Immature natural killer cell (primary cell): ENCODE results near the gene PAX5. TPM values are rescaled to one million over a fixed set of nuclear protein-coding genes. Genes with fewer than 3 reads are reported as not detected.

Experiments used
- DNase-seq, 3 donors: peaks; one replicate each; pipeline ENCODE4 v3.0.0; 2022; ENCODE audit warnings: mixed read lengths in 1 of 3
- H3K27ac Mint-ChIP-seq, 6 donors: one replicate each; pipeline ENCODE4 v1.8.0; 2020; ENCODE audit warnings: mixed read lengths in 6 of 6, mild to moderate bottlenecking in 5 of 6, inconsistent platforms in 4 of 6, moderate library complexity in 3 of 6
- H3K27me3 Mint-ChIP-seq, 3 donors: one replicate each; pipeline ENCODE4 v1.8.0; 2020 to 2021; ENCODE audit warnings: low read depth in 3 of 3, mild to moderate bottlenecking in 3 of 3, mixed read lengths in 3 of 3, moderate library complexity in 3 of 3, inconsistent platforms in 1 of 3
- H3K36me3 Mint-ChIP-seq, 3 donors: one replicate each; pipeline ENCODE4 v1.8.0; 2020; ENCODE audit warnings: mixed read lengths in 3 of 3, inconsistent platforms in 2 of 3, mild to moderate bottlenecking in 2 of 3
- H3K4me1 Mint-ChIP-seq, 2 donors: one replicate each; pipeline ENCODE4 v1.8.0; 2020; ENCODE audit warnings: inconsistent platforms in 2 of 2, mild to moderate bottlenecking in 2 of 2, mixed read lengths in 2 of 2, moderate library complexity in 1 of 2
- H3K4me3 Mint-ChIP-seq, 5 donors: one replicate each; pipeline ENCODE4 v1.8.0; 2020; ENCODE audit warnings: mild to moderate bottlenecking in 5 of 5, mixed read lengths in 5 of 5, inconsistent platforms in 3 of 5, moderate library complexity in 3 of 5
- H3K9me3 Mint-ChIP-seq, 6 donors: one replicate each; pipeline ENCODE4 v1.8.0; 2020; ENCODE audit warnings: mild to moderate bottlenecking in 6 of 6, mixed read lengths in 6 of 6, inconsistent platforms in 4 of 6, moderate library complexity in 3 of 6
- polyA plus RNA-seq, 3 donors: library from polyadenylated mRNA; unstranded; fragments of 300-500 nt; fragmentation: Illumina TruSeq; gene quantifications; one replicate each; pipeline ENCODE4 v1.2.3, GENCODE V29; 2021

PAX5 gene
- polyA plus RNA-seq, 3 donors from 2014 or later: 0.03 TPM; not detected in 2

DNA sequence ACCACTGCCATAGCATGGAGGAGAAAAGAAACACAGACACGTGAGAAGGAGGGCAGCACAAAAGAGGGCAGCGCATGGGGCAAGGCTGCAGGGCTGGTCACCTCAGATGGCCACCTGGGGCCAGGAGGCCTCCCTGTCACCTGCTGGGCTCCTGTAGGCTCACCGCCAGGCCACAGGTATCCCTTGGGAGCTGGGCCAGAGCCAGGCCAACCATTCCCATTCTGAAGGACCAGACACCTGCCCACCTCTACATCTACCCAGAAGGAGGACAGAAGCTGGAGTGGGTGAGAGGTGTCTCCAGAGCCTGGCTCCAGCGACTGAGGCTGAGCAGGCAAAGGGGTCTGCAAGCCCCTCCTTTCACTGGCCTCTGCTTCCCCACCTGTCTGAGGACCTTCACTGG, 103.1 kb downstream of the PAX5 start:
- no peaks in the 10 kb centered on the region for H3K4me1 Mint-ChIP-seq
- DNase-seq: no peak
- H3K27me3 Mint-ChIP-seq: peaks cover 3 to 6% (median 5%) of the 10 kb centered on the region in 3 donors
- H3K9me3 Mint-ChIP-seq: peaks cover 0 to 2% (median 0%) of the 10 kb centered on the region in 6 donors
- H3K36me3 Mint-ChIP-seq: no peaks in the 10 kb centered on the region
- H3K4me3 Mint-ChIP-seq: no peak overlapping the region
- H3K27ac Mint-ChIP-seq: no peak overlapping the region

DNA sequence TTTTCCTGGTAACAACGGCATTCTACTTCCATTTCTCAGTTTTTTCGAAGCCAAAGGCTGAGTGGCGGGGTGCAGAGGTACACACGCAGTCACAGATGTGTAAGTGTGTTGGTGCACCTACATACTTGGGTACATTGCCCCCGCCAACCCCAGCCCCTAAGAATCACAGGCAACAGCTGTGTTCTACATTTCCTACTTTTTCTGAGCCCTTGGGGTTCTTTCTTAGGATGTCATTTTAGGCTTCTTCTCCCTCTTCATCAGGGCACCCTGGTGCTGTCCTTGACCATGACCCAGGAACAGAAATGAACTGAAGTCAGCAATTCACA, 104.8 kb downstream of the PAX5 start:
- no peak for DNase-seq
- H3K36me3 Mint-ChIP-seq: no peaks in the 10 kb centered on the region
- no peak overlapping the region for H3K4me3 Mint-ChIP-seq
- H3K27ac Mint-ChIP-seq: no peak overlapping the region
- H3K27me3 Mint-ChIP-seq: peaks cover 4 to 5% (median 5%) of the 10 kb centered on the region in 3 donors
- H3K9me3 Mint-ChIP-seq: peaks cover 0 to 2% (median 0%) of the 10 kb centered on the region in 6 donors
- H3K4me1 Mint-ChIP-seq: no peaks in the 10 kb centered on the region

DNA sequence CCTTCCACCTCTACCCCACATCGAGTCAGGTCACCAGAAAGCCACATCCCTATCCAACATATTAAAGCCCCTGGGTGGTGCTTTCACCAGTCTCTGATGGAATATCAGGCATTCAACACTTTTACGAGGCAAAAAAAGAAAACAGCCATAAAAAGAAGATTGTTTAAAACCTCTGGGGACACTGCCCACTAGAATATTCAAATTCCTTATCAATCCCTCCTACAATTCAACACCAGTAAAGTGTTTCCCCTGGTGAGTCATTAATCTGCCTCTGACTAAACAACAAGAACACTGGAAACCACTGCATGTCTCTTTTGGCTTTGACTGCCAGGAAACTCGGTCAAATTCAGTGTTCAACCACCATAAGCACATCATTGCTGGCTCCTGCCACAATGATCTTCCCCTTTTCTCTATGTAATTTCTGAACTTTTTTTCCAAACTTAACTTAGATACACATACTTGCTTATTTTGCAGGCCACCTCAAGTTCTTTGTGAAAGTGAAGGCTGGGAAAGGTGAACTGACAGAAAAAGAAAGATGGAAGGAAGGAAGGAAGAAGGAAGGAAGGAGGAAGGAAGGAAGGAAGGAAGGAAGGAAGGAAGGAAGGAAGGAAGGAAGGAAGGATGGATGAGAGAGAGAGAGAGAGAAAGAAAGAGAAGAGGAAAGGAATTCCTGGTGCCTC, 105.3 kb downstream of the PAX5 start:
- H3K27me3 Mint-ChIP-seq: peaks cover 4 to 5% (median 5%) of the 10 kb centered on the region in 3 donors
- H3K27ac Mint-ChIP-seq: no peak overlapping the region
- peaks cover 0 to 2% (median 0%) of the 10 kb centered on the region in 6 donors for H3K9me3 Mint-ChIP-seq
- no peaks in the 10 kb centered on the region for H3K4me1 Mint-ChIP-seq
- DNase-seq: no peak
- H3K4me3 Mint-ChIP-seq: no peak overlapping the region
- H3K36me3 Mint-ChIP-seq: no peaks in the 10 kb centered on the region

DNA sequence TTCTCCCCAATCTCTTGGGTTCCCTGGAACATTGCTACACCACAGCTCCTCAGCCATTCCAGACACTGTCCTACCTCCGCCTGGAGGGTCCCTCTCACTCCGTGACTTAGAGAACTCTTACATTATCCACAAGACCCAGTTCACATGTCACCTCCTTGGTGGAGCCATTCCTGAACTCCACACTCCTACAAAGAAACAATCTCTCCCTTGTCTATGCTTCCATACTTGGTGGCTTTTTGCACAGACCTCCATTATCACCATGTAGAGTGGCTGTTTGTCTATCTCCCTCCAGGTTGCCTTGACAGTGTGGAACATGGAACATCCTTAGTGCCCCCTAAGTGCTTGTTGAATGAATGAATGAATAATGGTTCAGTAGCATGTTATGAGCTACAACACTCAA, 105.9 kb downstream of the PAX5 start:
- DNase-seq: no peak
- Mint-ChIP-seq H3K27me3 (peaks cover 4 to 5% (median 5%) of the 10 kb centered on the region in 3 donors), H3K4me1 (no peaks in the 10 kb centered on the region), H3K9me3 (peaks cover 0 to 2% (median 0%) of the 10 kb centered on the region in 6 donors), H3K36me3 (no peaks in the 10 kb centered on the region), H3K4me3 (no peak overlapping the region), H3K27ac (no peak overlapping the region)

DNA sequence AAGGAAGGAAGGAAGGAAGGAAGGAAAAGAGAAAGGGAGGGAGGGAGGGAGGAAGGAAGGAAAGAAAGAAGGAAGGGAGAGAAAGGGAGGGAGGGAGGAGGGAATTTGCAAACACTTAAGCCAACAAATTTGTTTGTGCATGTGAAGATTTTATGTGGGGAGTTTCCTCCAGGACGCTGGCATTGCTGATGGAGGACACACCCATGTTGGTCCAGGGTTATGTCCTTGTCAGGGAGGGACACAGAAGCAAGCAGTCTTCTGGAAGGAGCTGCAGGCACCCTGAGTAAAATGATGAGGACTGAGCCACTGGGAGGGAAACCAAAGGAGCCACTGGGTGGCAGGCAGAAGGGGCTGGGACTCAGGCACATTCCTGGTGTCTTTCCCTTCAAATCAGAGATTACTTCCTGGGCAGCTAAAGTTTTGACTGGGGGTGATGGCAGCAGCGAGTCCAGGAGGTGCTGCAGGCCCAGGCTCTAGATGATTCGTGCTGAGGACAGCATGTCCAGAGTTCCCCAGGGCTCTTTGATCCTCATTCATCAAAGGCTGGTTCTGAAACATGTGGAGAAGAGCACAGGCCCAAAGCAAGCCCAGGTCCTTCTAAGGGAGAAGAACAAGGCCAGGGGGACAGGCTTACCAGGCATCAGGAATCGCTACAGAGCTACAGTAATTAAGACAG, 109.2 kb downstream of the PAX5 start:
- DNase-seq: no peak
- Mint-ChIP-seq H3K36me3 (no peaks in the 10 kb centered on the region), H3K9me3 (no peaks in the 10 kb centered on the region), H3K4me1 (no peaks in the 10 kb centered on the region), H3K27ac (no peak overlapping the region), H3K4me3 (no peak overlapping the region), H3K27me3 (peaks cover 3 to 6% (median 4%) of the 10 kb centered on the region in 3 donors)

DNA sequence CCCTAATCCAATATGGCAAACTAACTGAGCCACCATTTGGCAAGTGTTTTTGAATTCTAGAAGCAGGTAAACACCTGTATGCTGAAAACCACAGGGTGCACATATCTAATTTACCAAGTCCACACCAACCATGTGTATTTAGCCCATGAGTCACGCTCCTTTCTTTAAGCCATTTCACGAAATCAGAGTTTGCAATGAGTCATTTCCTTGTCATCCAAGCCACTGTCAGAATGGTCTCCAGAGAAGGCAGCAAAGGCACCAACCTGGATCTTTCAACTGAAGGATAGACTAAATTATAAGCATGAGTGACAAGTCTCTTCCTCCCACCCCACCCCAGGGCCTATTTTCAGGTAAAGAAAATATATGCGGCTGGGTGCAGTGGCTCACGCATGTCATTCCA, 110.0 kb downstream of the PAX5 start:
- Mint-ChIP-seq H3K27ac (no peak overlapping the region), H3K36me3 (no peaks in the 10 kb centered on the region), H3K9me3 (no peaks in the 10 kb centered on the region), H3K4me1 (no peaks in the 10 kb centered on the region), H3K4me3 (no peak overlapping the region), H3K27me3 (peaks cover 3 to 10% (median 4%) of the 10 kb centered on the region in 3 donors)
- no peak for DNase-seq

DNA sequence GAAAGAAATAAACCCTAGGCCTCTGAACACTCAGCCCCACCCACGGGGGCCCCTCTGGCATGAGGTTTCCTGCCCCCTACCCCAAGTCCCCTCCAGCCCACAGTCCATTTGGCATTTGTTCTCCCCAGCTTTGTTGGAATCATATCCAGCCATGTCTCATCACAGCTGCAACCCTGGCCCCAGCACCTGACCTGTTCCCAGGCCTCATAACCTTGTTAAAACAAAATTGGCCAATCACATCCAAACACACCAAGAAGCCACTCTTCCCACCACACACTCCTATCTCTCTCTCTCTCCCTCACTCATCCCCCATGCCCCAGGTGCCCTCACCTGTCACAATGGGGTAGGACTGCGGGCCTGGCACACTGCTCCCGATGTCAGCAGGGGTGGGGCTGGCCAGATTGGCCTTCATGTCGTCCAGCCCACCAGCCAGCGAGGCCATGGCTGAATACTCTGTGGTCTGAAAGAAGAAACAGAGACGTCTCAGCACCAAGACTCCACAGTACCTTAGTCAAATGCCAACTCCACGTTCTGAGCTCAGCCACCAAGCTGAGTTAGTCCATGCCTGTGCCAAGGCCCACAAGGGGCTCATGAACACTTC, 110.9 kb downstream of the PAX5 start:
- no peak overlapping the region for H3K27ac Mint-ChIP-seq
- H3K27me3 Mint-ChIP-seq: peaks cover 4 to 10% (median 5%) of the 10 kb centered on the region in 3 donors
- no peaks in the 10 kb centered on the region for H3K9me3 Mint-ChIP-seq
- H3K36me3 Mint-ChIP-seq: no peaks in the 10 kb centered on the region
- no peak for DNase-seq
- no peaks in the 10 kb centered on the region for H3K4me1 Mint-ChIP-seq
- H3K4me3 Mint-ChIP-seq: no peak overlapping the region

DNA sequence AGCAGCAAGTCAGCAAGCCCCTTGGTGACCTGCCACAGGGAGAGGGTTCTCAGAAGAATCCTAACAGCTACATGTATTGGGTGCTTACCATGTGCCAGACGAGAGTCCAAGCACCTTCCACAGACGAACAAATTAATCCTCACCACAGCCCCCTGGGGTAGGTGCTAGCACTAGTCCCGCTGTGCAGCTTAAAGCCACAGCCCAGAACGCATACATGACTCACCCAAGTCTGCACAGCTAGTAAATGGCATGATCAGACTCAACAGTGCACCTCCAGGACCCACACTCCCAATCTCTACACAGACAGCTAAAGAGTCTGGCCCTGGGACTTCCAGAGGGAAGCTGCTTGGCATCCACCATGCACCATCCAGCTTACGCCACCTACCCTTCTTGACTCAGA, 111.5 kb downstream of the PAX5 start:
- H3K9me3 Mint-ChIP-seq: no peaks in the 10 kb centered on the region
- no peak for DNase-seq
- H3K4me3 Mint-ChIP-seq: no peak overlapping the region
- no peak overlapping the region for H3K27ac Mint-ChIP-seq
- peaks cover 5 to 10% (median 5%) of the 10 kb centered on the region in 3 donors for H3K27me3 Mint-ChIP-seq
- H3K4me1 Mint-ChIP-seq: no peaks in the 10 kb centered on the region
- no peaks in the 10 kb centered on the region for H3K36me3 Mint-ChIP-seq

GRCh38 chr9:36914212-36914577, 119.9 kb downstream of the PAX5 start:
- Mint-ChIP-seq H3K9me3 (no peaks in the 10 kb centered on the region), H3K27ac (no peak overlapping the region), H3K4me3 (no peak overlapping the region), H3K27me3 (peaks cover 4 to 15% (median 8%) of the 10 kb centered on the region in 3 donors), H3K4me1 (no peaks in the 10 kb centered on the region), H3K36me3 (no peaks in the 10 kb centered on the region)
- DNase-seq: no peak

- peaks cover 1 to 16% (median 8%) of the 10 kb centered on the region in 3 donors for H3K27me3 Mint-ChIP-seq
- no peaks in the 10 kb centered on the region for H3K9me3 Mint-ChIP-seq
- no peaks in the 10 kb centered on the region for H3K4me1 Mint-ChIP-seq
- H3K27ac Mint-ChIP-seq: no peak overlapping the region
- no peaks in the 10 kb centered on the region for H3K36me3 Mint-ChIP-seq
- no peak overlapping the region for H3K4me3 Mint-ChIP-seq
- no peak for DNase-seq
Measured at GRCh38 chr9:36913393-36914211, 120.5 kb downstream of the PAX5 start.

GRCh38 chr9:36912620-36913019, 121.4 kb downstream of the PAX5 start:
- Mint-ChIP-seq H3K27ac (no peak overlapping the region), H3K4me3 (no peak overlapping the region), H3K4me1 (no peaks in the 10 kb centered on the region), H3K27me3 (peaks cover 1 to 16% (median 6%) of the 10 kb centered on the region in 3 donors), H3K36me3 (no peaks in the 10 kb centered on the region), H3K9me3 (no peaks in the 10 kb centered on the region)
- DNase-seq: no peak

- Mint-ChIP-seq H3K4me1 (no peaks in the 10 kb centered on the region), H3K4me3 (no peak overlapping the region), H3K9me3 (no peaks in the 10 kb centered on the region), H3K36me3 (no peaks in the 10 kb centered on the region), H3K27me3 (peaks cover 1 to 16% (median 6%) of the 10 kb centered on the region in 3 donors), H3K27ac (no peak overlapping the region)
- DNase-seq: no peak
Measured at GRCh38 chr9:36911601-36912412, 122.3 kb downstream of the PAX5 start.

DNA sequence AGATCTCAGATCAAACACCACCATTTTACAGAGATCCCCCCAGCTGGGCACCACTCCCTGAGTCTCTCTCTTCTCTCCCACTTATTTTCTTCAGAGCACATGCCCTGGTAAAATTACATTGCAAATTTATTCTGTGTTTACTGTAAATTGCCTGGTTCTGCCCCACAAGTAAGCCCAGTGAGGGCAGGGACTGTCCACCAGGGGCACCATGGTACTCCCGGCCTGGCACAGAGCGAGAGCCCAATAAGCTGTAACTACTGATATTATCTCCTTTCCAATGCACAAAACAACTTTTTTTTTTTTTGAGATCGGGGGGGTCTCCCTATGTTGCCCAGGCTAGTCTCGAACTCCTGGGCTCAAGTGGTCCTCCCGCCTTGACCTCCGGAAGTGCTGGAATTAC, 123.0 kb downstream of the PAX5 start:
- H3K9me3 Mint-ChIP-seq: no peaks in the 10 kb centered on the region
- no peak for DNase-seq
- H3K4me1 Mint-ChIP-seq: no peaks in the 10 kb centered on the region
- H3K36me3 Mint-ChIP-seq: no peaks in the 10 kb centered on the region
- H3K27ac Mint-ChIP-seq: no peak overlapping the region
- H3K4me3 Mint-ChIP-seq: no peak overlapping the region
- peaks cover 1 to 16% (median 7%) of the 10 kb centered on the region in 3 donors for H3K27me3 Mint-ChIP-seq
